Measurements from ENCODE around the gene OR1M1.

The OR1M1 gene

GRCh38 chr19:9075064-9075949 is 11.6 kb upstream of the OR1M1 start:
- no peak for DNase-seq (ENCODE audit: low read depth in 2 of 2)

DNA sequence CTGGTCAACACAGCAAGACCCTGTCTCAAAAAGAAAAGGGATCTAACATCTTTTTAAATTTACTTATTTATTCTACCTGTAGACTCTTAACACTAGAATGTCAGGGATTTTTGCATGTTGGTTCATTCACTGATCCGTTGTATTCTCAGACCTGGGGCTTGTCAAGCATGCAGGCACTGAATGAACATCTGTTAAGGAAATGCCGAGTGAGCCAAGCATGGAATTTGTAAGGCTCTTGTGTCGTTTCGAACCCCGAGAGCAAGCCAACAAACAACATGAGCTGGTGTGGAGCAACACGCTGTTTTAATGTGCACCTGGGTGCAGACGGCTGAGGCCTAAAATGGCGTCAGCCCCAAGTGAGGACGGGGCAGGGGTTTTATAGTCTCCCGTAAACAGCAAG is 10.0 kb upstream of the OR1M1 start:
- DNase-seq (ENCODE audit: low read depth in 2 of 2) = no peak

DNA sequence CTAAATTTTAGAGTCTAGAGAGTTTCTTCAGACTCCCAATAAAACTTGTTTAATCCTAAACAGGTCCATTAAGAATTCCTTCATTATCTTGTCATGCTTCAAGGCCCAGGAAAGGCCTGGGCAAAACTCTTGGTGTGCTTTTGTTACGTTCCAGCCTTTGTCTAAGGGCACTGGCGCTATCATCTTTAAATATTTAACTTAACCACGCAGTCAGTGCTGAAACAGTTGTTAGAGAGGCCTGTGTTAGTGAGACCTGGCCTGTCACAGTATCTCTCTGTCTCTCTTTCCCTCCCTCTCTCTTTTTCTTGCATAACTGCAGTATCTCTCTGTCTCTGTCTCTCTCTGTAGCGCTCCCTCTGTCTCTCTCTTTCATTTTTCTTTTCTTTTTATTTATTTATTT is 8.2 kb upstream of the OR1M1 start:
- DNase-seq (ENCODE audit: low read depth in 2 of 2) = no peak

DNA sequence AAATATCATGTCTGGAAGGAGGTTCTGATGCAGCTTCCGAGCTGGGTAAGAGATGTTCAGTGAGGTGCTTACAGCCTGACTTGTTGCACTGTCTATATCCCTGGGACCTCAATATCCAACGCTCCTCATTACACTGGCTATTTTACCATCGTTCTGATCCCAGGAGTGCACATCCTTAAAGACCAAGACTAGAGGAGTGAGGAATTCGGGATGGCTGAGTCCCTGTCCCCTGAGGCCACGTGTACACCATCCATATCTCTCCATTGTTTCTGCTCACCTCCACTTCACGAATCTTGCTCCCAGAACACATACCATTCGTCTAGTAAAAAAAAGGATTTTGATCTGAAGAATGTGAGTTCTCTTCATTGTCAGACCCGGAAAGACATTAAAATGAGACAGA is 20.5 kb downstream of the OR1M1 start, which contains the start of gene OR7G2:
OR7G2 (minus strand) TSS at position 101 of the 400 bp plus-strand sequence. CDS start 4,232 bp downstream, outside the sequence.
- no peak for DNase-seq (ENCODE audit: low read depth in 2 of 2)

DNA sequence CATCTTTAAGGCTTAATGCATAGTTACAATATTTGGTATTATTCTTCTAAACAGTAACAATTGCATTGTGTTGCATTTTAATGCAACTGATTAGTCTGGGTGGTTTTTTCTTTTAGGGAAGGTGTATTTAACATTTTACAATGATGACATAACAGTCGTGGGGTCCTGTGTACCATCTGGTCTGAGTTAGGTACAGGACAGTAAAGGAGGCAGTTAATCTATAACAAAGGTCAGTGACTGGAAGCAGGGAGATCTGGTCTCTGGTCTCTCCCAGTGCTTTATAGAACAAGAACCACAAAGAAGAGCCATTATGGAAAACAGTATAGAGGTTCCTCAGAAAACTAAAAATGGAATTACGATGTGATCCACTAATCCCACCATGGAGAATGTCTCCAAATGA is 23.1 kb downstream of the OR1M1 start:
- no peak for DNase-seq (ENCODE audit: low read depth in 2 of 2)

- DNase-seq (ENCODE audit: low read depth in 2 of 2) = no peak
These were observed 28.5 kb downstream of the OR1M1 start, which contains the start of gene OR7G1 for GRCh38 chr19:9115307-9115813. Gene OR7G1, minus strand, starts transcription at chr19:9115763. Its CDS starts 0 bp downstream, at chr19:9115763.

- DNase-seq (ENCODE audit: low read depth in 2 of 2) = no peak
These were observed 29.7 kb downstream of the OR1M1 start for GRCh38 chr19:9116547-9116946.

DNA sequence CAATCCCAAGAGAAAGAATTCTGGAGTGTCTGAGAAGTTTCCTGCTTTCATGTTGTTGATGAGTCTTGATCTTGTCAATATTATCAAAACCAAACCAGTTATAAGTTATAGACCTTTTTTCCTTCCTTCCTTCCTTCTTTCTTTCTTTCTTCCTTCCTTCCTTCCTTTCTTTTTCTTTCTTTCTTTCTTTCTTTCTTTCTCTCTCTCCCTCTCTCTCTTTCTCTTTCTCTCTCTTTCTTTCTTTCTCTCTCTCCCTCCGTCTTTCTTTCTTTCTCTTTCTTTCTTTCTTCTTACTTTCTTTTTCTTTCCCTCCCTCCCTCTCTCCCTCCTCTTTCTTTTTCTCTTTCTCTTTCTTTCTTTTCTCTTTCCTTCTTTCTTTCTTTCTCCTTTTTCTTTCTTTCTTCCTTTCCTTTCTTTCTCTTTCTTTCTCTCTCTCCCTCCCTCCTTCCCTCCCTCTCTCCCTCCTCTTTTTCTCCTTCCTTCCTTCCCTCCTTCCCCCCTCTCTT is 40.1 kb downstream of the OR1M1 start, which contains the start of gene OR7G3:
OR7G3 (minus strand) TSS at position 51 of the 506 bp plus-strand sequence; CDS start at position 51, 0 bp downstream.
- no peak for DNase-seq (ENCODE audit: low read depth in 2 of 2)

DNA sequence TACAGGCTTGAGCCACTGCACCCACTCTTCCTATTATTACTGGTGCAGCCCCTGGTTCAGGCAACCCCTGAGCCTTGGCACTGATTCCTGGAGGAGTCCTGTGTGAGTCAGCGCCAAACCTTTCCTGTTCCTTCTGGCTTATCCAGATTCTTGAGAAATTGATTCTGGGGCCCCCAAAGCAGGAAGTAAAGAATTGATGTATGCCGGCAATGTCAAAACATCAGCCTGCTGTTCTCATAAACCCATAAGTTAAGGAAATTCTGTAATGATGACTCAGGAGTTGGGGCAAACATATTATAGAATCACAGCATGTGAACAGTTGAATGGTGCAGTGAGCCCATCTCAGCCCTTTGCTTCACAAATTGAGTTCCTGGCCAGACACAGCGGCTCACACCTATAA is 41.3 kb downstream of the OR1M1 start:
- DNase-seq (ENCODE audit: low read depth in 2 of 2) = no peak

DNA sequence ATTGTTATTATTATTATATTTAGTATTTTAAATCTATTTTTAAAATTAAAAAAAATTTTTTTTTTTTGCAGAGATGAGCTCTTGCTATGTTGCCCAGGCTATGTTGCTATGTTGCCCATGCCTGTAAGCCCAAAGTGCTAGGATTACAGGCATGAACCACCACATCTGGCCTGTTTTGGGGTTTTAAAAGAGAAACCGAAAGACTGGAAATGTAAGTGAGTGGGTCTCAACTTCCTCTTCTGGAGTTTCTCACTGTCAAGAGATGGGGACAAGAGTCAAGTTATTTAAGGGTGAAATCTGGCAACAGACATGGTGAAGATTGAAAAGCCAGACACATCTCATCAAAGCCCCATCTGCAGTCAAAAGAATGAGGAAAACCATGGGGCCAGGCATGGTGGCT is 44.1 kb downstream of the OR1M1 start:
- no peak for DNase-seq (ENCODE audit: low read depth in 2 of 2)

DNA sequence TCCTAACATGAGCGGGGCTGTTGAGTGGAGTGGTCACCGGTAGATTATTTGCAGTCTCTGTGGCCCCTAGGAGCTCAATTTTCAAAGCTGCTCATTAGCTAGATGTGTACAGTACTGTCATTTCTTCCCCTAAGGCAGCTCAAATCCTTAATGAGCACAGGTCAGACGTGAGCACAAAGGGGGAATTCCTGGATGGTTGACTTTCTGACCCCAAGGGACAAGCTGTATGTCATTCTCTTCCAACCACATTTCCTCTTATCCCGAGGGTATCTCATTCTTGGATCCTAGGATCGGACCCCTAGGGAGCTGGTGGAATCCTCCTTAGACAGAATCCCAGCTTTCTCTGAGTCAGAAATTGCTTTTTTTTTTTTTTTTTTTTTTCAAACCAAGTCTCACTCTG is 45.6 kb downstream of the OR1M1 start:
- no peak for DNase-seq (ENCODE audit: low read depth in 2 of 2)

GRCh38 chr19:9139609-9140158 is 52.8 kb downstream of the OR1M1 start:
- no peak for DNase-seq (ENCODE audit: low read depth in 2 of 2)

DNA sequence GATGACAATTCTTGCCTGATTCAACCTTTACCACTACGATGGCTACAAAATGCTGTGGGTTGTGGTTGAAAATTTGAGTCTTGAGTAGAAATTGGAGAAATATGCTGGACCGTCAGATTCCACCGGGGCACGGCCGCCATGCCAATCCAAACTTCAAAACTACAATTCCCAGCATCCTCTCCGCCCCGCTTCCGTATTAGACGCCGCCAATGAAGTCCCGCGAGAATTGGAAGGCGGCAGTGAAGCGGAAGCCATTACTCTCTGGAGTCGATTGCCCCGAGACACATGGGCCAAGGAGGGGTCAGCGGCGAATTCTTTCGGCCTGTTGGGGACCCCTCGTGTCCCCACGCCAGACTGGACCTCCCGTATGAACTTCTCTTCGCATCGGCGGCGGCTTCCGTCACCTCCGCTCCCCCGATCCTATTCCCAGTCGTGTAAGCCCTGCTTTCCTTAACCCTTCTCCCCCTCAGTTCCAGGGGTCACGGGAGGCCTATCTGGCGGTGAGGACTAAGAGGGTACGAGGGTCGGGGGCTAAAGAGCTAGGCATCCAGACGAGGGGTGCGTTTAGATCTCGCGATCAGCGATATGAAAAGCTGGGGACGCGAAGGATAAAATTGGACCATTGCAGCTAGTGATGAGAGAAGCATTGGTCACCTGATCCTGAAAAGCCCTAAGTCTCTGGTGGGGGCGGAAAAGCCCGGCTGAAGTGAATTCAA is 53.5 kb downstream of the OR1M1 start, which contains the start of gene ZNF317:
ZNF317 (plus strand) TSS at position 239 of the 716 bp plus-strand sequence. CDS start 15,620 bp downstream, outside the sequence.
- peak; percentile 76 to 87 for DNase-seq (ENCODE audit: low read depth in 2 of 2)

- no peak for DNase-seq (ENCODE audit: low read depth in 2 of 2)
These were observed 58.1 kb downstream of the OR1M1 start for GRCh38 chr19:9144920-9145319.
